GOT3 (cell line): ENCODE measurements around the gene DRD4.
"Not testable (repeated sequence)": the region's sequence is repeated elsewhere in the genome, so short reads cannot be mapped to it uniquely, and the experiment has no call there.

Experiments used
- DNase-seq: peaks from one replicate; lab custom pipeline; 2025; ENCODE audit warnings: mixed read lengths; lab: John Stamatoyannopoulos, UW

The DRD4 gene

DNA sequence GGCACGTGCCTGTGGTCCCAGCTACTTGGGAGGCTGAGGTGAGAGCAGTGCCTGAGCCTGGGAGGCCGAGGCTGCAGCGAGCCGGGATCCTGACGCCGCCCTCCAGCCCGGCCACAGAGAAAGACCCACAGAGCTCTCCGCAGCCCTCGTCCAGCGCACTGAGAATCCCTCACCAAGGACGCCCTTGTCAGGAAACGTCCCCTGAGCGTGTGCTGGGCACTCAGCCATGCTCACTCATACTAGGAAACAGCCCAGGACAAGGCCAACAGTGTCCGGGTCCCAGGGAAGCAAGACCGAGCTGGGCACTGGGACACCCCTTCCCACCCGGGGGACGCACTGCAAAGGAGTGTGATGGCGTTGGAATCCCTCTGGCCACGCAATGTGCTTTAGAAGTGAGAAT lies 43.4 kb downstream of the DRD4 start:
- no peak for DNase-seq

DNA sequence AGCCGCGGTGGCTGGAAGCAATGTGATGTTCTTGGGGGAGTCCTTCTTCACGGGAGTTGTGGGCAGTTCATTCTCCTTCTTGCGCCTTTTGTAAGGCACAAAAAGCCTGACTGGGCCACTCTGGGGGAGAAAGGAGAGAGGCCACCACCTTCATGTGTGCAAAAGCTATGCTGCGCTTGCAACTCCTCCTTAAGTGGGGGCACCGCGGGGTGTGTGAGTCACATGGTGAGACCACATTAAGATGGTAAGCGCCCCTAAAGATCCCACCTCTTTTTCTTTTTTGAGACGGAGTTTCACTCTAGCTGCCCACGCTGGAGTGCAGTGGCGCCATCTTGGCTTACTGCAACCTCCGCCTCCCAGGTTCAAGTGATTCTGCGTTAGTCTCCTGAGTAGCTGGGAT lies 43.9 kb downstream of the DRD4 start:
- DNase-seq, result no peak

DNA sequence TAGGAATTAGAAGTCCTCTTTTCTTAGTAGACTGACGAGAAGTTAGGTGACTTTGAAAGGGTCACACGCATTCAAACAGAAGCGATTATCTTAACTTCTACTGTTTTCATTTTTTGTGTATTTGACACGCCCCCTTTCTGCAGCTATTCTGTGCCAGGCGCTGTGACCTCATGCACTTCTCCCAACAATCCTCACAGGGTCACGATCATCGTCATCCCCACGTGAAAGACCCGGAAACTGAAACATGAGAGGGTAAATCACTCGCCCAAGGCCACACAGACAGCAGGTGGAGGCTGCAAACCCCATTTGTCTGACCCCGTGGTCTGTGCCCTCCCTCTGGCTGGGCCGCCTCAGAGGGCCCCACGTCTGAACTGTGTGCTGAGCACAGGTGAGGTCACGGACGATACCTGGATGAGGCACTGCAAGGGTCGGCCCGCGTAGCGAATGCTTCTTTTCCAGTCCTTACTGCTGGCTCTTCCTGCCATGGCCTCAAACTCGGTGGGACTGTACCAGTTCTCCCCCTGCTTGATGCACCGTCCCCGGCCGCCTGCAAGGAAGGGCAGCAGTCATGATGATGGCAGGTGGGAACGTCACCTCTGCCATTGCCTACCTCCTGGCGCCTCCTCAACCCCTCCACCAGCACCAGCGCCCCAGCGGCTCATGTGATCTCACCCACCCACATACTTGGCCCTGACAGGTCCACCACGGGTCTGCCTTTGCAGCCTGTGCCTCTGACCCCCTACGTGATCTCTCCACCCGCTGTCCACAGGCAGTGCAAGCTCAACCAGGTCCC lies 49.6 kb downstream of the DRD4 start:
- no peak for DNase-seq

DNA sequence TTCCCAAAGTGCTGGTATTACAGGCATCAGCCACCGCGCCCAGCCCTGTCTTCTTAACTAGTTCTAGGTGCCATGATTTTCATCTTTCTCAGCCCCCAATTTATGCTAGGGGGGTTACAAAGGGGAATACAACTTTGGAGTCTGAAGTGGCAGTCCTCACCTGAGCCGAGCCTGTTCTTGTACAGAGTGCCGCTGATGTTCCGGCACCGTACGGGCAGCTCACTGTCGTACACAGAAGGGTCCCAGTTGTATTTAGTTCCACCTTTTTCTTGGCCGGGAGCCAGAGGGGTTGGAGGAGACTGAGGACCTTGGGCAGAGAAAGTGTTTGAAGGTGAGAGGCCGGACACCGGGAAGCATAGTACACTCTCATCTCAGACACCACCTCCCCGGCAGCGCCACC lies 50.7 kb downstream of the DRD4 start:
- no peak for DNase-seq

DNA sequence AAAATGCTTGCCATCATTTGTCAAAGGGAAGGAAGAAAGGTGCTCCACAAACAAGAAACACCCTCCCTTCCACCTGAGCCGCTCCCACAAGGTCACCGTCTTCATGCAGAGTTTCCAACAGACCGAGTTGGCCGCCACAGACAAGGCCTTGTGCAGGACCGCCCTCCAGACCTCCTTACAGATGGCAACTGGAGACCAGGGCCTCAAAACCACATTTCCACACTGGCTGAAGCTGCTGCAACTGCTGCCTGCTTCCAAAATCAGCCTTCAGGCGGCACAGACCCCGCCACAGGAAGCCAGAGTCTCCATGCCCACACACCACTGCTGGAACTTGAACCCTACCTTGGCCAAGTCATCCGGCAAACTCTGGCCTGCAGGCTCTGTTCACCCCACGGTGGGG lies 51.6 kb downstream of the DRD4 start:
- no peak for DNase-seq

DNA sequence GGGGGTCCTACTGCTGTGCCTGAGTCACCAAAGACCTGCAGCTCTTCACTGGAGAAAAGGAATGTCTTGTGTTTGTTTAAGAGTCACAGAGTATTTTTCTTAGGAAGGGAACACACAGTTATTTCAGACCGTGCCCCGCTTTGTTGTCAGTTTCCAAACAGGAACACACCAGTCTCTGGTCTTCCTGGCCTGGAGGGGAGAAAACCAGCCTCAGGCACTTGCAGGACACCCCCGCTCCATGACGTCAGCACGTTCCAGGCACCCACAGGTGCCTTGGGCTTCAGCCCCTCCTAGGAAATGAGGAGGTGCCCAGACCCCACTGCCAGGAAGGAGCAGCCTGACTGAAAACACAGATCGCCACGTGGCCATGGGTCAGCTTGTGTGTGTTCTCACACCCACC lies 52.6 kb downstream of the DRD4 start:
- no peak for DNase-seq

DNA sequence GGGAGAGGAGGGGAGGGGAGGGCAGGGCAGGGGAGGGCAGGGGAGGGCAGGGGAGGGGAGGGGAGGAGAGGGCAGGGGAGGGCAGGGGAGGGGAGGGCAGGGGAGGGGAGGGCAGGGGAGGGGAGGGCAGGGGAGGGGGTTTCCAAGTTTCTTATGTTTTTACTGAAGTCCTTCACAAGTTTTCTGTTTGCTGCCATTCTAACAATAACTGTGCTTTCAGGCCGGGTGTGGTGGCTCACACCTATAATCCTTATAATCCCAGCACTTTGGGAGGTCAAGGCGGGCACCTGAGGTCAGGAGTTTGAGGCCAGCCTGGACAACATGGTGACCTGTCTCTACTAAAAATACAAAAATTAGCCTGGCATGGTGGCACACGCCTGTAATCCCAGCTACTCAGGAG lies 53.2 kb downstream of the DRD4 start:
- not testable (repeated sequence) for DNase-seq
